C4-2B (cell line): ENCODE measurements around the gene NSMF.
"Not testable (repeated sequence)": the region's sequence is repeated elsewhere in the genome, so short reads cannot be mapped to it uniquely, and the experiment has no call there.

Source experiments
- H3K27ac ChIP-seq: fragments of 450-650 bp; 2 replicates; pipeline ENCODE4 v1.5.1; 2017
- ZFX ChIP-seq: fragments of 450-650 bp; IDR thresholded peaks from 2 replicates; pipeline ENCODE4 v1.6.1; 2017
- TF ChIP-seq, protein P1 (sequence below): fragments of 450-650 bp; conservative IDR thresholded peaks from 2 replicates; pipeline ENCODE4 v1.5.1; 2017; ENCODE audit warnings: mild to moderate bottlenecking

NSMF gene

DNA sequence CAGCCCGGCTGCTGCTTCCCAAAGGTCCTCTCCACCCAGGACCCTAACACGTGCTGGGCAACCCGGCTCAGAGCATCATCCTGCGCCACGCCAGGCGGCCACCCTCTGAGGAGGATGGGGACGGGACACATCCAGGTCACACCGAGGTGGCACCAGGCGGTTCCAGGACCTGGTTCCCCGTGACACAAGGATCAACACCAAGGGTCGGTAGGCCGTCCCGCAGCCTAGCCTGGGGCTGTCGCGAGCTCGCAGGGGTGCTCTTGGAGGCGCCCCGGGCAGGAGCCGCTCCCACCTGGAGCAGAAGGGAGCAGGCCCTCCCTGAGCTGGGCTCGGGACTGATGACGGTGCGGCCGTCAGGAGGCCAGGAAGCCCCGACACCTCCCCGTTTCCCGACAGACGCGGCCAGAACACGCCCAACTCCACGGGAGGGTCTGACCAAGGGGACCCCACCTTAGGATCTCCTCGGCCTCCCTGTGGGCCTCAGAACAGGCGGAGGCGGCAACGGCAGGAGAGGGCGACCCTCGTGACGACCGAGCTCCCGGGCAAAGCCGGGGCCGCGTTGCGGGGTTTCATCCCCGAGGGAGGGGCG is 42.5 kb downstream of the NSMF start:
- H3K27ac ChIP-seq = no peak overlapping the region
- TF ChIP-seq ZFX = no peak
- TF ChIP-seq, protein P1, sequence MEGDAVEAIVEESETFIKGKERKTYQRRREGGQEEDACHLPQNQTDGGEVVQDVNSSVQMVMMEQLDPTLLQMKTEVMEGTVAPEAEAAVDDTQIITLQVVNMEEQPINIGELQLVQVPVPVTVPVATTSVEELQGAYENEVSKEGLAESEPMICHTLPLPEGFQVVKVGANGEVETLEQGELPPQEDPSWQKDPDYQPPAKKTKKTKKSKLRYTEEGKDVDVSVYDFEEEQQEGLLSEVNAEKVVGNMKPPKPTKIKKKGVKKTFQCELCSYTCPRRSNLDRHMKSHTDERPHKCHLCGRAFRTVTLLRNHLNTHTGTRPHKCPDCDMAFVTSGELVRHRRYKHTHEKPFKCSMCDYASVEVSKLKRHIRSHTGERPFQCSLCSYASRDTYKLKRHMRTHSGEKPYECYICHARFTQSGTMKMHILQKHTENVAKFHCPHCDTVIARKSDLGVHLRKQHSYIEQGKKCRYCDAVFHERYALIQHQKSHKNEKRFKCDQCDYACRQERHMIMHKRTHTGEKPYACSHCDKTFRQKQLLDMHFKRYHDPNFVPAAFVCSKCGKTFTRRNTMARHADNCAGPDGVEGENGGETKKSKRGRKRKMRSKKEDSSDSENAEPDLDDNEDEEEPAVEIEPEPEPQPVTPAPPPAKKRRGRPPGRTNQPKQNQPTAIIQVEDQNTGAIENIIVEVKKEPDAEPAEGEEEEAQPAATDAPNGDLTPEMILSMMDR = no peak

DNA sequence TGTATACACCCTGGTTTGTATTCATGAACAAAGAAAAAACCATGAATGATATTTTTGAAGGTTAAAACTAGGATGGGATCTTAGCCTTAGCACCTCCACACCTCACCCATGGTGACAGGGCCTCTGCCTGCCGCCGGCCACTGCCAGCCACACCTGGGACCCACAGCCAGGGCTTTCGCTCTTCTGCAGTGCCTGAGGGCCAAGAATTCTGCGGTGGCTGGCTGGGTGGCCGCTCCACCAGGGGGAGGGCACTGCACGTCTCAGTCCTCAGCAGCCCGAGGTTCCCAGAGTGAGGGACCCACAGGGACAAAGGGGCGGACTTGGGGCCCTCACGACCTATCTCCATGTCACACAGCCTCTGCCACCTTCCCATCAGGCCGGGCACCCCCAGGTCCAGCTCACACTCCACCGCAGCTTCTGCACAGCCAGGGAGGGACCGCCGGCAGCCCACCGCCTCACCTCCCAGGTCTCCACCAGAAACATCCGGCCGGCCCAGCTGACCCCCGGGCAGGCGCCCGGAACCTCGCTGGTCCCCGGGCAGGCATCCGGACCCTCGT is 43.0 kb downstream of the NSMF start:
- no peak for TF ChIP-seq ZFX
- TF ChIP-seq, protein P1 = no peak
- H3K27ac ChIP-seq = no peak overlapping the region

DNA sequence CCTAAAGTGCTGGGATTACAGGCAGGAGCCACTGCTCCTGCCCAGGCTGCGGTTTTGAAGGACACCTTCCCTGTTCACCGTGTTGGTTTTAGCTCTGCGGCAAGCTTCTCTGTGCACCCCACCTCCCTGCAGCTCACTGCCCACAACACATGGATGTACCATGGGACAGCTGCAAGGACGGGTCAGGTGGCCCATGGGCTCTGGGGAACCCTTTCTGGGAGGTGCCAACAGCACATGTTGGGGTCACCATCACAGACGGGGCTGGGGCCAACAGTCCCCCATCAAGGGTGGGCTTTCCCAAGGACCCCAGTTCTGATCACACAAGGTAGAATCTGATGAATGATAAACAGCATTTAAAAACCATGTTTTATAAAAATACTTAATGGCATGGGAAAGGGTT is 43.7 kb downstream of the NSMF start:
- TF ChIP-seq, protein P1 = no peak
- TF ChIP-seq ZFX = no peak
- no peak overlapping the region for H3K27ac ChIP-seq

DNA sequence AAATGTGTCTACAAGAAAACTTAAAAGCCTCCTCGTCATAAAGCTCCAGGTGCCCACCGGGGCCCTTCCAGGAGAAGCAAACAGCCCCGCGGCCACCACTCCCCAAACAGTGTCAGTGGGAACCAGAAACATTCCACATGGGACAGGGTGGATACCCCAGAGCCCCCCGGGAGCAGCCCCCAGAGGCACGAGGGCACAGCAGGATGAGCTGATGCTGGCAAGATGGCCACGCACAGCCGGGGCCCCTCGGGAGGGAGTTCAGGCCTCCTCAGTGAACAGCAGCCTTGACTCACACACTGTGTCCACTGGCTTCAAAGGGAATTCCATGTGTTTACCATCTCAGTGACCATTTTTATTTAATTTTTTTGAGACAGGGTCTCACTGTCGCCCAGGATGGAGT is 46.7 kb downstream of the NSMF start:
- H3K27ac ChIP-seq = no peak overlapping the region
- TF ChIP-seq, protein P1 = no peak
- no peak for TF ChIP-seq ZFX

DNA sequence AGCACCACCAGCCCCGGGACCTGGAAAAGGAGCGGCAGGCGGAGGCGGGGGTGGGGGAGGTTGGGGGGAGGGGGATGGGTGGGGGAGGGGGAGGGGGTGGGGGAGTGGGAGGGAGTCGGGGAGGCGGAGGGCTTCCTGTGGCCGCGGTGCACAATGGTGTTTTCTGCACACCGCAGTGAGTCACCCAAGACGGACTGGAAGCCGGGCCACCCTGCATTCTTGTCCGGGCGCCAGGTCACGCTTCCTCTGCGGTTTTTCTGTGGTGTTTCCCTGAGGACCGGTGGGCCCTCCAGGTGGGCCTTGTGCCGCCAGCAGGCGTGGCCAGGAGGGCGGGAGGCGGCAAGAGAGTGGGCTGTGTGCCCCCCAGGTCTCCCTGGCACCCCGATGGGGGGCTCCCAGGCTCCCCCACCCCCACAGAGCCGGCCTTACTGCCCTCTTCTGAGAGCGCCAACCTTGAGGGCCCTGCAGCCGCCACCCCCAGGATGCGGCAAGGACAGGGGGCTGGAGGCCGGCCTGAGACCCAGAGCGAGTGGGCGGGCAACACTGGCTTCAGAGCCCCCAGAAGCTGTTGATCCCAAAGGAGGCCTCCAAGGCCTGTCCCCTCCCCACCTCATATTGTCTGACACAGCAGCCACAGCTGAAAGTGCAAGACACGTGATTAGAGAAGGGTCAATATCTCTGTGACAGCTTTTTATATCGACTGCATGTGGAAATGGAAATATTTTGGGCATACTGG is 47.3 kb downstream of the NSMF start:
- no peak overlapping the region for H3K27ac ChIP-seq
- TF ChIP-seq, protein P1 = no peak
- no peak for TF ChIP-seq ZFX

DNA sequence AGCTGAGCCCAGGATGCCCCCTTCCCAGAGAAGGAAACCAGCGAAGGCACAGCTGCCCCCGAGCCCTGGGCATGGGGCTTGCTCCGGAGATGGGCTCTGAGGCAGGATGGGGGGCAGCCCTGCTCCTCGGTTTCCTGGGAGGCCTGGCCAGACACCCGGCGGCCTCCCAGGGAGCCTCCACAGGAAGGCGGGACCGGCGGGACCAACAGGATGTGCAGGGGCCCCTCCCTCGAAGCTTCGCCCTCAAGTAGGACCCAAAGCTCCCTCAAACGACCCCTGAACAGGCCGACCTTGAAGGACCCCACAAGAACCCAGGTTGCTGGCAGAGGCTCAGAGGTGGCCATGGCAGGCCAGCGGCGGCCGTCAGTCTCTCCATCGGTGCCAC is 47.9 kb downstream of the NSMF start:
- no peak overlapping the region for H3K27ac ChIP-seq
- no peak for TF ChIP-seq ZFX
- TF ChIP-seq, protein P1 = no peak

DNA sequence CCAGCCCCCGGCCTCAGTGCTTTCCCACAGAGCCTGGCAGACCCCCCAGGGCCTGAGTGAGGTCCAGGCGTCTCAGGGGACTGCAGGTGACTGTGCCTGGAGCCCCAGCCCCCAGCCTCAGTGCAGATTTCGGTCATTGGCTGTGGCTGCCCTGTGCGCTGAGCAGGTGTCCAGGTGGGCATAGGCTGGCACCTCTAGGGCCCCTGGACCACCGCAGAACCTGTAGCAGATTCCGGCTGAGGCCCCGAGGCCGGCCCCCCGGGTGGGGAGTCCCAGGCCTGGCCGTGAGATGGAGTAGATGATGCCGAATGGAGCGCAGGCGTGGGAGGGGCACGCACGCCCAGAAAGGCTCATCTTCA is 48.3 kb downstream of the NSMF start:
- H3K27ac ChIP-seq = no peak overlapping the region
- TF ChIP-seq, protein P1 = no peak
- no peak for TF ChIP-seq ZFX

DNA sequence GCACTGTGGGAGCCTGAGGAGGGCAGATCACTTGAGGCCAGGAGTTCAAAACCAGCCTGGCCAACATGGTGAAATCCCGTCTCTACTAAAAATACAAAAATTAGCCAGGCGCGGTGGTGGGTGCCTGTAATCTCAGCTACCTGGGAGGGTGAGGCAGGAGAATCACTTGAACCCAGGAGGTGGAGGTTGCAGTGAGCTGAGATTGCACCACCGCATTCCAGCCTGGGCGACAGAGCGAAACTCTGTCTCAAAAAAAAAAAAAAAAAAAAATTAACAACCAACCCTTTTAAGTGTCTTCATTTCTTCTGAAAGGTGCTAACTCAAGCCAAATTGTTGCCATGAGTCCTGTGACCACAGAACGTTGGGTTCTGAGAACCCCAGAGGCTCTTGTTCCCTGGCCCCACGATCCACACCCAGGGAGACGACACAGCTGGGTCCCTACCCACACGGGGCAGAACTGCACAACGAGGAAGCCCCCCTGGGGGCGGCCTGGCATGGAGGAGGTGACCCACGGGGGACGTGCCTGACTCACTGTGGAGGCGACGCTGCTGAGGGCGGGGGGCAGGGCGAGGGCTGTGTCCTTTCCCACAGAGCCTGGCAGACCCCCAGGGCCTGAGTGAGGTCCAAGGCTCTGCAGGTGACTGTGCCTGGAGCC is 48.8 kb downstream of the NSMF start:
- not testable (repeated sequence) for H3K27ac ChIP-seq
